Keratinocyte (primary cell): ENCODE results near the gene RPL32. TPM values are rescaled to one million over a fixed set of nuclear protein-coding genes. Genes with fewer than 3 reads are reported as not detected.
A peak's percentile ranks its signal among the peaks of the same experiment; 100 is the strongest.

ENCODE experiments used
- DNase-seq: peaks from one replicate; pipeline ENCODE4 v3.0.0-alpha.2; 2011; ENCODE audit warnings: low read depth, missing footprints, low spot score
- FAIRE-seq: peaks from 2 replicates; lab custom pipeline; 2011; peaks lifted over from hg19 to GRCh38; lab: Jason Lieb, UNC
- H2AFZ ChIP-seq: 2 replicates; pipeline ENCODE4 v1.6.0; 2012; ENCODE audit warnings: low read length, control low read depth, inconsistent platforms; ENCODE audit not compliant: control insufficient read depth
- H3K27ac ChIP-seq: 2 replicates; pipeline ENCODE4 v1.5.1; 2011; ENCODE audit warnings: low read length; ENCODE audit not compliant: control insufficient read depth, insufficient read depth
- H3K27me3 ChIP-seq: 3 replicates; pipeline ENCODE4 v1.6.0; 2011; ENCODE audit warnings: low read length; ENCODE audit not compliant: control insufficient read depth, insufficient read depth; ENCODE audit errors: extremely low read depth
- H3K36me3 ChIP-seq, 2 experiments: 2 replicates in 1 of 2; 3 replicates in 1 of 2; pipeline ENCODE4 v1.5.1; 2011; ENCODE audit warnings: low read length in 2 of 2, mild to moderate bottlenecking in 1 of 2; ENCODE audit not compliant: control insufficient read depth in 2 of 2, insufficient read depth in 2 of 2; ENCODE audit errors: extremely low read depth in 1 of 2
- H3K4me1 ChIP-seq: 3 replicates; pipeline ENCODE4 v1.5.1; 2011; ENCODE audit warnings: low read length; ENCODE audit not compliant: control insufficient read depth, insufficient read depth; ENCODE audit errors: extremely low read depth
- H3K4me2 ChIP-seq: 3 replicates; pipeline ENCODE4 v1.6.0; 2011; ENCODE audit warnings: low read depth, low read length; ENCODE audit not compliant: control insufficient read depth, insufficient read depth; ENCODE audit errors: extremely low read depth
- H3K4me3 ChIP-seq, 3 experiments: fragments of 200-600 bp in 1 of 3; sonication (generic) in 1 of 3; 2 replicates in 2 of 3; 3 replicates in 1 of 3; pipeline ENCODE4 v1.5.1; 2011 to 2016; ENCODE audit warnings: low read length in 3 of 3, mild to moderate bottlenecking in 3 of 3, control low read depth in 2 of 3, inconsistent platforms in 1 of 3, low read depth in 1 of 3, mixed read lengths in 1 of 3, mixed run types in 1 of 3, moderate library complexity in 1 of 3; ENCODE audit not compliant: control insufficient read depth in 2 of 3, insufficient read depth in 2 of 3; ENCODE audit errors: extremely low read depth in 1 of 3
- H3K79me2 ChIP-seq: 2 replicates; pipeline ENCODE4 v1.6.0; 2012; ENCODE audit warnings: low read length; ENCODE audit not compliant: control insufficient read depth, insufficient read depth
- H3K9ac ChIP-seq: 3 replicates; pipeline ENCODE4 v1.6.0; 2011; ENCODE audit warnings: low read length; ENCODE audit not compliant: control insufficient read depth, insufficient read depth; ENCODE audit errors: extremely low read depth
- H3K9me1 ChIP-seq: 3 replicates; pipeline ENCODE4 v1.6.0; 2011; ENCODE audit warnings: low read length; ENCODE audit not compliant: control insufficient read depth, insufficient read depth; ENCODE audit errors: extremely low read depth
- H3K9me3 ChIP-seq: 2 replicates; pipeline ENCODE4 v1.5.1; 2012; ENCODE audit warnings: low read depth, low read length; ENCODE audit not compliant: control insufficient read depth
- H4K20me1 ChIP-seq: 3 replicates; pipeline ENCODE4 v1.6.0; 2011; ENCODE audit warnings: low read length; ENCODE audit not compliant: control insufficient read depth, insufficient read depth; ENCODE audit errors: extremely low read depth
- CTCF ChIP-seq, 3 experiments: IDR thresholded peaks in 1 of 3; conservative IDR thresholded peaks in 1 of 3; optimal IDR thresholded peaks in 1 of 3; 2 replicates in 2 of 3; 3 replicates in 1 of 3; pipeline versions ENCODE3 to v1.5.1; 2011; ENCODE audit warnings: low read length in 3 of 3, mild to moderate bottlenecking in 3 of 3, moderate library complexity in 2 of 3, control low read depth in 1 of 3, inconsistent platforms in 1 of 3; ENCODE audit not compliant: insufficient read depth in 2 of 3; ENCODE audit errors: extremely low read depth in 1 of 3
- EZH2 ChIP-seq: IDR thresholded peaks from one replicate; pipeline ENCODE4 v1.6.1; 2012; ENCODE audit warnings: inconsistent platforms, mild to moderate bottlenecking, low read length, moderate library complexity
- dilution Hi-C: fragments of 300-500 bp; cut with MboI; formaldehyde crosslinking; loops from one replicate; pipeline ENCODE4 v1.7.0; 2020; ENCODE audit warnings: low sequenced_read_pairs; ENCODE audit not compliant: extremely low pct_ligation_motif_present
- polyA plus RNA-seq, 5 experiments: library from polyadenylated mRNA; depleted of rRNA in 3 of 5; stranded (reverse) in 3 of 5; stranded (forward) in 1 of 5; unstranded in 1 of 5; fragments of >200 nt; gene quantifications; 1 replicate in 1 of 5; 2 replicates in 3 of 5; 3 replicates in 1 of 5; pipeline versions ENCODE4 v1.2.1 to v1.2.3, GENCODE V29; 2011 to 2012; ENCODE audit warnings: missing spikeins in 2 of 5, low read depth in 1 of 5, low replicate concordance in 1 of 5

RPL32 gene
- polyA plus RNA-seq, 1 donor (not counting 4 experiments of a cell fraction or from before 2014, with no cell fraction given) = 2,534 TPM

GRCh38 chr3:12831301-12831866 is 10.0 kb downstream of the RPL32 start:
- dilution Hi-C loops = no loop called here
- FAIRE-seq (no peak), DNase-seq (no peak)
- peaks cover 28 to 40% of the 10 kb centered on the region in 2 experiments for H3K36me3 ChIP-seq
- H3K9ac ChIP-seq = no peak overlapping the region
- H4K20me1 ChIP-seq = peaks cover 23% of the 10 kb centered on the region
- peaks cover 10% of the 10 kb centered on the region for H3K4me1 ChIP-seq
- peaks cover 6% of the 10 kb centered on the region for H3K9me1 ChIP-seq
- TF ChIP-seq CTCF (optimal IDR thresholded peaks at IDR 0.05 in 1 of 3, IDR thresholded peaks at IDR 0.05 in 1 of 3, conservative IDR thresholded peaks at IDR 0.05 in 1 of 3; ENCODE audit: extremely low read depth in 1 of 3, insufficient read depth in 2 of 3, low read length in 3 of 3) (no peak), EZH2 (no peak)
- H3K27me3 ChIP-seq = no peaks in the 10 kb centered on the region
- H2AFZ ChIP-seq = no peak overlapping the region
- H3K4me2 ChIP-seq = no peak overlapping the region
- no peak overlapping the region for H3K27ac ChIP-seq
- H3K4me3 ChIP-seq = no peak overlapping the region
- no peaks in the 10 kb centered on the region for H3K9me3 ChIP-seq
- H3K79me2 ChIP-seq = peaks cover 10% of the 10 kb centered on the region

- Histone ChIP-seq H3K4me2 (no peak overlapping the region), H3K4me3 (no peak overlapping the region), H3K79me2 (peaks cover 5% of the 10 kb centered on the region), H3K36me3 (peaks cover 24 to 34% of the 10 kb centered on the region in 2 experiments), H3K27me3 (no peaks in the 10 kb centered on the region), H2AFZ (no peak overlapping the region), H3K27ac (no peak overlapping the region), H3K4me1 (peaks cover 10% of the 10 kb centered on the region), H3K9ac (no peak overlapping the region), H4K20me1 (peaks cover 17% of the 10 kb centered on the region), H3K9me3 (no peaks in the 10 kb centered on the region), H3K9me1 (peaks cover 6% of the 10 kb centered on the region)
- peak in 1 of 3 experiments; percentile 6 for TF ChIP-seq CTCF (optimal IDR thresholded peaks at IDR 0.05 in 1 of 3, IDR thresholded peaks at IDR 0.05 in 1 of 3, conservative IDR thresholded peaks at IDR 0.05 in 1 of 3; ENCODE audit: extremely low read depth in 1 of 3, insufficient read depth in 2 of 3, low read length in 3 of 3)
- TF ChIP-seq EZH2 = no peak
- DNase-seq (no peak), FAIRE-seq (no peak)
- dilution Hi-C loops = no loop called here
Measured at GRCh38 chr3:12830785-12831156, 10.6 kb downstream of the RPL32 start.
